GM12878 (cell line): ENCODE results near the gene UVRAG. TPM values are rescaled to one million over a fixed set of nuclear protein-coding genes. Genes with fewer than 3 reads are reported as not detected.

Source experiments
- ATAC-seq: fragments of 200-7000 bp; cut with Tn5 transposase; 3 replicates; pipeline ENCODE4 v1.9.1; 2020; ENCODE audit warnings: mild to moderate bottlenecking, moderate library complexity
- BruUV-seq: library from RNA; stranded (reverse); fragments of 400-500 nt; replicated peaks from 2 replicates; lab custom pipeline; 2021; lab: Mats Ljungman, UMichigan
- CTCF ChIA-PET: fragments of 300-600 bp; sonication (Branson Sonifier 250); formaldehyde crosslinking; extraction: SDS; loops from one replicate; lab custom pipeline; 2021; ENCODE audit warnings: inconsistent platforms; lab: Yijun Ruan, JAX
- POLR2A ChIA-PET: fragments of 350-600 bp; formaldehyde crosslinking; extraction: SDS; loops from one replicate; lab custom pipeline; 2021; ENCODE audit warnings: inconsistent platforms; lab: Charles Lee
- RAD21 ChIA-PET: fragments of 300-600 bp; sonication (Branson Sonifier 250); formaldehyde crosslinking; loops from one replicate; lab custom pipeline; 2023; ENCODE audit warnings: antibody characterized with exemption; ENCODE audit not compliant: unreplicated experiment; lab: Charles Lee
- SMC1A ChIA-PET: fragments of 300-600 bp; sonication (Branson Sonifier 250); formaldehyde crosslinking; loops from one replicate; lab custom pipeline; 2023; ENCODE audit not compliant: unreplicated experiment, uncharacterized antibody; lab: Charles Lee
- DNase-seq: peaks from one replicate; pipeline ENCODE4 v3.0.0-alpha.2; 2011; ENCODE audit warnings: low read depth, low spot score
- FAIRE-seq: peaks from 3 replicates; lab custom pipeline; 2011; peaks lifted over from hg19 to GRCh38; lab: Jason Lieb, UNC
- H2AFZ ChIP-seq: 2 replicates; pipeline ENCODE4 v1.6.0; 2011; ENCODE audit warnings: low read depth, low read length, control low read depth; ENCODE audit not compliant: control insufficient read depth
- H3K27ac ChIP-seq: 2 replicates; pipeline ENCODE4 v1.5.1; 2011; ENCODE audit warnings: control low read depth; ENCODE audit not compliant: control insufficient read depth, insufficient read depth
- H3K27me3 ChIP-seq, 2 experiments: replicated peaks in 1 of 2; 2 replicates each; pipeline versions ENCODE4 v1.6.0 to v1.6.1; 2011; ENCODE audit warnings: low read length in 1 of 2; ENCODE audit not compliant: control insufficient read depth in 2 of 2, insufficient read depth in 2 of 2
- H3K36me3 ChIP-seq, 2 experiments: 2 replicates each; pipeline ENCODE4 v1.5.1; 2011; ENCODE audit warnings: low read length in 1 of 2; ENCODE audit not compliant: control insufficient read depth in 2 of 2, insufficient read depth in 2 of 2
- H3K4me1 ChIP-seq: 2 replicates; pipeline ENCODE4 v1.6.1; 2011; ENCODE audit warnings: mild to moderate bottlenecking, low read length, moderate library complexity, mixed read lengths; ENCODE audit not compliant: control insufficient read depth, insufficient read depth
- H3K4me2 ChIP-seq: 2 replicates; pipeline ENCODE4 v1.6.0; 2011; ENCODE audit warnings: control low read depth; ENCODE audit not compliant: control insufficient read depth, insufficient read depth
- H3K4me3 ChIP-seq: fragments of 200-600 bp; sonication (generic); 2 replicates; pipeline ENCODE4 v1.5.1; 2016
- H3K79me2 ChIP-seq: 2 replicates; pipeline ENCODE4 v1.6.0; 2011; ENCODE audit warnings: low read length; ENCODE audit not compliant: control insufficient read depth, insufficient read depth
- H3K9ac ChIP-seq: 2 replicates; pipeline ENCODE4 v1.8.0; 2011; ENCODE audit warnings: low read length, control low read depth, mixed read lengths; ENCODE audit not compliant: control insufficient read depth, insufficient read depth
- H3K9me3 ChIP-seq: replicated peaks from 3 replicates; pipeline ENCODE4 v1.5.1; 2011; ENCODE audit warnings: mild to moderate bottlenecking, low read length; ENCODE audit not compliant: control insufficient read depth, insufficient read depth
- H4K20me1 ChIP-seq: 2 replicates; pipeline ENCODE4 v1.6.0; 2011; ENCODE audit not compliant: control insufficient read depth, insufficient read depth
- FOXK2 ChIP-seq: fragments of 450-650 bp; IDR thresholded peaks from 2 replicates; pipeline ENCODE4 v1.6.1; 2017; ENCODE audit warnings: mild to moderate bottlenecking, moderate library complexity
- IKZF1 ChIP-seq: fragments of 450-650 bp; conservative IDR thresholded peaks from 2 replicates; pipeline ENCODE4 v1.6.1; 2017; ENCODE audit warnings: antibody characterized with exemption, mild to moderate bottlenecking
- ZBTB11 ChIP-seq: fragments of 450-650 bp; formaldehyde crosslinking; IDR thresholded peaks from 2 replicates; pipeline ENCODE4 v1.5.0; 2022; ENCODE audit warnings: mild to moderate bottlenecking, missing genetic modification characterization
- ZBTB40 ChIP-seq: fragments of 450-650 bp; IDR thresholded peaks from 2 replicates; pipeline ENCODE4 v1.6.1; 2016; ENCODE audit warnings: mild to moderate bottlenecking, moderate library complexity, borderline replicate concordance
- WGBS: methylation state at CpG from one replicate; pipeline ENCODE4 v1.1.6; 2016; ENCODE audit warnings: low lambda C conversion rate; ENCODE audit not compliant: insufficient replicate concordance, insufficient coverage; ENCODE audit errors: missing lambda C conversion rate; 5-methylcytosine and 5-hydroxymethylcytosine counted together
- in situ Hi-C: fragments of 300-500 bp; cut with MboI; formaldehyde crosslinking; loops from 9 replicates; pipeline ENCODE4 v1.14.3; 2018; ENCODE audit warnings: mixed read lengths
- intact Hi-C: fragments of 100-400 bp; cut with micrococcal nuclease; formaldehyde crosslinking; loops from one replicate; pipeline ENCODE4 v1.14.2; 2022; ENCODE audit not compliant: unreplicated experiment
- polyA plus RNA-seq, 11 experiments: library from polyadenylated mRNA; depleted of rRNA in 4 of 11; unstranded in 6 of 11; stranded (reverse) in 5 of 11; fragments of >200 nt; fragmentation: Nextera tagmentation in 4 of 11; fragmentation: Illumina TruSeq in 1 of 11; extraction: Ambion mirVana in 4 of 11; extraction: Trizol in 1 of 11; gene quantifications; 1 replicate in 1 of 11; 2 replicates in 10 of 11; pipeline versions ENCODE4 v1.2.1 to v1.2.3, GENCODE V29; 2011 to 2016; ENCODE audit warnings: inconsistent platforms in 2 of 11, missing spikeins in 2 of 11, low read depth in 1 of 11
- total RNA-seq, 4 experiments: library from RNA; depleted of rRNA in 3 of 4; stranded (reverse); fragments of >200 nt in 3 of 4; fragmentation: Illumina TruSeq in 1 of 4; extraction: Trizol in 1 of 4; gene quantifications; 2 replicates each; pipeline versions ENCODE4 v1.2.1 to v1.2.3, GENCODE V29; 2013 to 2021

The UVRAG gene
- total and polyA plus RNA-seq, 10 of the 15 experiments (the other 5 are each of a cell fraction or from before 2014, with no cell fraction given) = 7.0 to 43.4 (median 37.0) TPM

GRCh38 chr11:76096552-76096951 lies 281.5 kb downstream of the UVRAG start (continued):
- TF ChIP-seq ZBTB11 (CRISPR knock-in tag) = no peak

- no peaks in the 10 kb centered on the region; the same call in 1 of the 2 replicates for H3K79me2 ChIP-seq
- intact Hi-C loops (no loop called here), in situ Hi-C loops (no loop called here)
- no peaks in the 10 kb centered on the region for H3K27me3 ChIP-seq
- ChIA-PET SMC1A (interaction anchor here (2.4 kb wide), 1 partner anchor 9 kb away, joined by 9 read pairs; no protein-coding TSS in a partner anchor), RAD21 (no interaction called here), POLR2A (no interaction called here), CTCF (interaction anchor here (1.2 to 1.3 kb wide), 2 partner anchors 19 to 28 kb away, joined by 3 to 4 read pairs; no protein-coding TSS in a partner anchor)
- BruUV-seq = no TSS peak
- no peak overlapping the region for H3K4me2 ChIP-seq
- H3K36me3 ChIP-seq = peaks cover 0 to 11% of the 10 kb centered on the region in 2 experiments; a peak in 2 of 4 replicates
- no peak overlapping the region for H3K9ac ChIP-seq
- H3K27ac ChIP-seq = no peak overlapping the region
- DNase-seq (no peak), FAIRE-seq (no peak), ATAC-seq (no peak)
- H3K4me3 ChIP-seq = no peak overlapping the region
- WGBS = 87% methylated on average over 1 of the region's 1 CpG
- H3K4me1 ChIP-seq = no peaks in the 10 kb centered on the region
- no peak overlapping the region for H2AFZ ChIP-seq
- H4K20me1 ChIP-seq = no peaks in the 10 kb centered on the region
- no peaks in the 10 kb centered on the region for H3K9me3 ChIP-seq
- no peak for TF ChIP-seq ZBTB11 (CRISPR knock-in tag)
- no peak for TF ChIP-seq FOXK2
- TF ChIP-seq IKZF1 = no peak
- no peak for TF ChIP-seq ZBTB40
Observed at GRCh38 chr11:76102802-76103201, 287.8 kb downstream of the UVRAG start.
